SK-N-SH treated with all-trans-retinoic acid at 6 μM for 48 hours (cell line): ENCODE data around the gene CHRD.

Source experiments
- CSRNP3 ChIP-seq: fragments of 250-450 bp; sonication (Bioruptor Pico); IDR thresholded peaks from 2 replicates; pipeline ENCODE4 v1.5.1; 2021; ENCODE audit warnings: mild to moderate bottlenecking, moderate library complexity
- ESRRG ChIP-seq: fragments of 250-450 bp; sonication (Bioruptor Pico); IDR thresholded peaks from 2 replicates; pipeline ENCODE4 v1.6.1; 2021; ENCODE audit warnings: mild to moderate bottlenecking
- PPARA ChIP-seq: fragments of 250-450 bp; sonication (Bioruptor Pico); IDR thresholded peaks from 2 replicates; pipeline ENCODE4 v1.5.0; 2020; ENCODE audit warnings: mild to moderate bottlenecking, borderline replicate concordance
- TSHZ2 ChIP-seq: fragments of 250-450 bp; sonication (Bioruptor Pico); IDR thresholded peaks from 2 replicates; pipeline ENCODE4 v1.5.0; 2020; ENCODE audit warnings: mild to moderate bottlenecking, moderate library complexity
- ZFP3 ChIP-seq: fragments of 250-450 bp; sonication (Bioruptor Pico); IDR thresholded peaks from 2 replicates; pipeline ENCODE4 v1.5.0; 2020; ENCODE audit warnings: mild to moderate bottlenecking, moderate library complexity
- ZFP30 ChIP-seq: fragments of 450-650 bp; formaldehyde crosslinking; IDR thresholded peaks from 2 replicates; pipeline ENCODE4 v1.5.0; 2022; ENCODE audit warnings: mild to moderate bottlenecking, moderate library complexity

DNA sequence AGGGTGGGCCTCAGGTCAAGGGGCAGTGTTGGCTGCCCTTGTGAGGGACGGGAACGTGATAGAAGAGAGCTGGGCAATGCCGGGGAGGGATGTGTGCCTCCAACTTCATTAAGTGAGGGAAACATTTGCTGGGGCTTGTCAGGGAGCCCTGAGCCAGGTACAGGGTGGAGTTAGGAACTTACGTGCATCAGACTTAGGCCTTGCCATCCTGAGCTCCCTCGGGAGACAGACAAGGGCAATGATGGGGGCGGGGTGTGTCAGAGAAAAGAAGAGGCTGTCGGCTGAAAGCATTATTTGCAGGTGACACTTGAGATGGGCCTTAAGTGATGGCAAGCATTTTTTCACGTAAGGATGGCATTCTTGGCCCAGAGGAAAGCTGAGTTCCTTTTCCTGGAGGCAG, 40.9 kb upstream of the CHRD start:
- TF ChIP-seq ZFP3 (CRISPR knock-in tag) (no peak), ESRRG (CRISPR knock-in tag) (no peak), TSHZ2 (CRISPR knock-in tag) (no peak), ZFP30 (CRISPR knock-in tag) (no peak), CSRNP3 (no peak), PPARA (no peak)
